ENCODE measurements around the gene COX7A1.

- TF ChIP-seq POLR2AphosphoS5 (IDR thresholded peaks at IDR 0.05; ENCODE audit: low read depth, low read length) (no peak), REST (IDR thresholded peaks at IDR 0.05; ENCODE audit: insufficient read depth in 1 of 2, low read depth in 2 of 2, low read length in 2 of 2) (no peak), SIN3A (IDR thresholded peaks at IDR 0.05; ENCODE audit: borderline replicate concordance, insufficient read depth, low read length) (no peak), TAF1 (IDR thresholded peaks at IDR 0.05; ENCODE audit: borderline replicate concordance, insufficient read depth, low read length) (no peak)
Observed at GRCh38 chr19:36149673-36150406, 2.4 kb downstream of the COX7A1 start.
